ENCODE data around the gene ST3GAL3. TPM values are rescaled to one million over a fixed set of nuclear protein-coding genes. Genes with fewer than 3 reads are reported as not detected.

ST3GAL3 gene
- total RNA-seq, 1 donor from 2014 or later: 18.7 TPM

GRCh38 chr1:43882763-43883162, 175.4 kb downstream of the ST3GAL3 start:
- Histone ChIP-seq H3K36me3 (no peaks in the 10 kb centered on the region), H3K27me3 (no peaks in the 10 kb centered on the region), H3K4me3 (no peak overlapping the region), H3K27ac (no peak overlapping the region), H3K4me1 (peaks cover 4% of the 10 kb centered on the region), H3K9me3 (no peaks in the 10 kb centered on the region)
- TF ChIP-seq, protein P1, sequence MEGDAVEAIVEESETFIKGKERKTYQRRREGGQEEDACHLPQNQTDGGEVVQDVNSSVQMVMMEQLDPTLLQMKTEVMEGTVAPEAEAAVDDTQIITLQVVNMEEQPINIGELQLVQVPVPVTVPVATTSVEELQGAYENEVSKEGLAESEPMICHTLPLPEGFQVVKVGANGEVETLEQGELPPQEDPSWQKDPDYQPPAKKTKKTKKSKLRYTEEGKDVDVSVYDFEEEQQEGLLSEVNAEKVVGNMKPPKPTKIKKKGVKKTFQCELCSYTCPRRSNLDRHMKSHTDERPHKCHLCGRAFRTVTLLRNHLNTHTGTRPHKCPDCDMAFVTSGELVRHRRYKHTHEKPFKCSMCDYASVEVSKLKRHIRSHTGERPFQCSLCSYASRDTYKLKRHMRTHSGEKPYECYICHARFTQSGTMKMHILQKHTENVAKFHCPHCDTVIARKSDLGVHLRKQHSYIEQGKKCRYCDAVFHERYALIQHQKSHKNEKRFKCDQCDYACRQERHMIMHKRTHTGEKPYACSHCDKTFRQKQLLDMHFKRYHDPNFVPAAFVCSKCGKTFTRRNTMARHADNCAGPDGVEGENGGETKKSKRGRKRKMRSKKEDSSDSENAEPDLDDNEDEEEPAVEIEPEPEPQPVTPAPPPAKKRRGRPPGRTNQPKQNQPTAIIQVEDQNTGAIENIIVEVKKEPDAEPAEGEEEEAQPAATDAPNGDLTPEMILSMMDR (IDR thresholded peaks at IDR 0.05): no peak
- TF ChIP-seq POLR2A (IDR thresholded peaks at IDR 0.05) (no peak), POLR2AphosphoS5 (IDR thresholded peaks at IDR 0.05; ENCODE audit: insufficient read depth in 1 of 2, low read depth in 1 of 2) (no peak)
- no peak for DNase-seq (ENCODE audit: extremely low spot score in 2 of 2)
- intact Hi-C loops (cut with DNase I): no loop called here

DNA sequence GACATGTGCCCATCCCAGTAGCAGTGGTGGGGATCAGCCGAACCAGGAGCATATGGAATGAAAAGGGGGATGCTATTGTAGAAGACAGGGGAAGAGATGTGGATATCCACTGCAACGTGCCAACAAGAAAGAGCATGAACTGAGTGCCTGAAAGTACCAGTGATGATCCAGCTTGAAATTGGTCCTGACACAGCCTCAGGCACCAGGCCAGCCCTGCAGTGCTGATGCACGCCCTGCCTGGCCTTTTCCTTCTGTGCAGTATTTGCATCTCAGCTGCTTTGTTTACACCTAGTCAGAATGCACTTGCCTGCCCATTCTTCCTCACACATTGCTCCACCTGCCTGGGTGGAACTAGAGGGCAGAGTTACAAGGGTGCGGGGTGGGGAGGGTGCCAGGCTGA, 176.0 kb downstream of the ST3GAL3 start:
- Histone ChIP-seq H3K4me1 (peaks cover 4% of the 10 kb centered on the region), H3K4me3 (no peak overlapping the region), H3K36me3 (no peaks in the 10 kb centered on the region), H3K27me3 (no peaks in the 10 kb centered on the region), H3K9me3 (no peaks in the 10 kb centered on the region), H3K27ac (no peak overlapping the region)
- intact Hi-C loops (cut with DNase I): no loop called here
- no peak for DNase-seq (ENCODE audit: extremely low spot score in 2 of 2)
- TF ChIP-seq POLR2AphosphoS5 (IDR thresholded peaks at IDR 0.05; ENCODE audit: insufficient read depth in 1 of 2, low read depth in 1 of 2): no peak
- TF ChIP-seq, protein P1 (IDR thresholded peaks at IDR 0.05): no peak
- no peak for TF ChIP-seq POLR2A (IDR thresholded peaks at IDR 0.05)

DNA sequence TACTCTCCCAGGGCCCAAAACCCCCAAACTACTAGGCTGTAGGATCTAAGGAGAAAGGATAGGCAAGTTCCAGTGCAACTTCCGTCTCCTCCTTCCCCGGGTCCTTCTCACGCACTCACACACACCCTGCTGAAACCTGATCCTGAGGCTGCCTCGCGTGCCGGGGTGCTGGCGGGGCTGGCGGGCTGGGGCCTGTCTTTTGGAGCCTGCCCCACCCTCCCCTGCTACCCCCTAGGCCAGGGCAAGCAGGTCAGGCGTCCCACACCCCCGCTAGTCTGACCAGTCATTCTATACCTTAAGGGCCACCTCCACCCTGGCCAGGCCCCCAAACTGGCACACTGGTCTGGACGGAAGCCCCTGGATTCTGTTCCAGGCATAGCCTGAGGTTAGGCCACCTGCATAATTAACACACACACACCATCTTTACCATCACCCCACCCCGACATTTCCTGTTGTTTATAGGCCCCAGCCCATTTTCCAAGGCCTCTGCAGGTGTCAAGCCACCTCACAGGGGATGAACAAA, 178.0 kb downstream of the ST3GAL3 start:
- Histone ChIP-seq H3K27me3 (no peaks in the 10 kb centered on the region), H3K27ac (no peak overlapping the region), H3K36me3 (no peaks in the 10 kb centered on the region), H3K9me3 (no peaks in the 10 kb centered on the region), H3K4me3 (no peak overlapping the region), H3K4me1 (peaks cover 4% of the 10 kb centered on the region)
- DNase-seq (ENCODE audit: extremely low spot score in 2 of 2): no peak
- intact Hi-C loops (cut with DNase I): no loop called here
- TF ChIP-seq, protein P1 (IDR thresholded peaks at IDR 0.05): no peak
- no peak for TF ChIP-seq POLR2AphosphoS5 (IDR thresholded peaks at IDR 0.05; ENCODE audit: insufficient read depth in 1 of 2, low read depth in 1 of 2)
- no peak for TF ChIP-seq POLR2A (IDR thresholded peaks at IDR 0.05)

DNA sequence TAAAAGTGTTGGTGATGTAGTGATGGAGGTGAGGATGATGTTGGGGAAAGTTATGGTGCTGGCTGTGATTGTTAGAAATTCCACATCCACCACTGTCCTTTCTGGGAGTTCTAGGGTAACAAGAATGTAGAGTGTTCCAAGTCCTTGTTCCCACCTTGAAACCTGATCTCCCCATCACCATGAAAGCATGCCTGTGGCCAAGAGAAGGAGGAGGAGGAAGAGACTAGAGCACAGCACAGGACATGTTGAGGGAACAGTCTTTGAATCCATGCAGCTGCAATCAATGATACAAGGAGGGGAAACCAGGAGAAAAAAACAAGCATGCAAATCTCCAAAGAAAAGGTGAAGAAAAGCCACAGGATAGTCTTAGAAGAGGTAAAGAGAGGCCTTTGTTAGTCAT, 180.4 kb downstream of the ST3GAL3 start:
- no peak for DNase-seq (ENCODE audit: extremely low spot score in 2 of 2)
- Histone ChIP-seq H3K36me3 (no peaks in the 10 kb centered on the region), H3K27me3 (no peaks in the 10 kb centered on the region), H3K27ac (no peak overlapping the region), H3K4me3 (no peak overlapping the region), H3K9me3 (no peaks in the 10 kb centered on the region), H3K4me1 (peaks cover 4% of the 10 kb centered on the region)
- TF ChIP-seq POLR2AphosphoS5 (IDR thresholded peaks at IDR 0.05; ENCODE audit: insufficient read depth in 1 of 2, low read depth in 1 of 2) (no peak), POLR2A (IDR thresholded peaks at IDR 0.05) (no peak)
- TF ChIP-seq, protein P1 (IDR thresholded peaks at IDR 0.05): no peak
- intact Hi-C loops (cut with DNase I): no loop called here

DNA sequence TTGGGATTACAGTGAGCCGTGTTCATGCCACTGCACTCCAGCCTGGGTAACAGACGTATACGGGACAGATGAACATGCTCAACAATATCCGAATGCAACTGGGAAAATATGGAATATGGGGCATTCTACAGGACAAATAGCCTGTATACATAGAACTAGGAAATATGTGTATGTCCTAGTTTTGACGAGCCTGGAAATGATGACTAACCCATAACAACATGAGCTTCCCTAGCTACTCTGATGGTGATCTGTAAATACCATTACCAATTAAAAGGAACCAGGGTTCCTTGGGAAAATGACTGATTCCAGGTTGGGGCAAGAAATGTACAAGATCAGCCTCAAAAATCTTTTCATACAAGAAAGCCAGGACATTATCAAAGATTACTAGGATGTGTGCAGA, 183.5 kb downstream of the ST3GAL3 start:
- DNase-seq (ENCODE audit: extremely low spot score in 2 of 2): no peak
- H3K27ac ChIP-seq: no peak overlapping the region
- intact Hi-C loops (cut with DNase I): no loop called here

More for the DNA sequence above, 183.5 kb downstream of the ST3GAL3 start:
- Histone ChIP-seq H3K27me3 (no peaks in the 10 kb centered on the region), H3K4me1 (no peaks in the 10 kb centered on the region), H3K4me3 (no peak overlapping the region), H3K36me3 (no peaks in the 10 kb centered on the region), H3K9me3 (no peaks in the 10 kb centered on the region)
- TF ChIP-seq POLR2A (IDR thresholded peaks at IDR 0.05) (no peak), POLR2AphosphoS5 (IDR thresholded peaks at IDR 0.05; ENCODE audit: insufficient read depth in 1 of 2, low read depth in 1 of 2) (no peak)
- TF ChIP-seq, protein P1 (IDR thresholded peaks at IDR 0.05): no peak

Measured in vagina (tissue), 2 donors.